ENCODE measurements around the gene TANK.
"Not testable (repeated sequence)": the region's sequence is repeated elsewhere in the genome, so short reads cannot be mapped to it uniquely, and the experiment has no call there.

TANK gene

DNA sequence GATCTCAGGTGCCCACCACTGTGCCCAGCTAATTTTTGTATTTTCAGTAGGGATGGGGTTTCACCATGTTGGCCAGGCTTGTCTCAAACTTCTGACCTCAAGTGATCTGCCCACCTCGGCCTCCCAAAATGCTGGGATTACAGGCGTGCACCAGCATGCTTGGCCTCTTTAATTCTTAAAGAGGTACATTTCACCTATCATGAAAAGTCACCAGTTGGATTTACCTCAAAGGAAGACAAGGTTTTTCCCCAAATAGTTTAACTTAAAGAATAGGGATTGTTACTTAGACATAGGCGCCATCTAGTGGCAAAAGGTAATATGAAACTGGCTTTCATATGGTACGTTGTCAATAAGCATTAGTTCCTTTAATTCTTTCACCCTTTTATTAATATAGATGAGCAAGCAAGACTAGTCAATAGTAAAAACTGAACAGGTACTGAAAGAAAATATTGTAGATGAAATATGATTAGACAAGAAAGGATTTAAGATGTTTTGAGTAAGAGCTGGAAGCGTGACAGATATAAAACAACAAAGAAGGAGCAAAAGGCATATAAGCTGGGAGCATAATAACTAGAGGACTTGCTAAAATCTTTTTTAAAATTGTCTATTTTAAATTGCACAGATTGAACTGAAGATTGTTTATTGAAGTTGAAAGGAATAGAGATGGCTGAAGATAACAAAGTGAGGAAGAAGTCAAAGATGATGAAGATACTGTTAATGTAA lies 113.0 kb downstream of the TANK start:
- Histone ChIP-seq H3K4me3 (ENCODE audit: low read depth in 1 of 2, low read length in 1 of 2) (no peak overlapping the region), H3K9me3 (no peaks in the 10 kb centered on the region), H3K4me1 (ENCODE audit: control insufficient read depth in 1 of 2, insufficient read depth in 1 of 2, low read depth in 1 of 2, low read length in 1 of 2) (no peaks in the 10 kb centered on the region), H3K27ac (no peak overlapping the region), H3K27me3 (no peaks in the 10 kb centered on the region), H3K36me3 (no peaks in the 10 kb centered on the region)
- TF ChIP-seq, protein P1, sequence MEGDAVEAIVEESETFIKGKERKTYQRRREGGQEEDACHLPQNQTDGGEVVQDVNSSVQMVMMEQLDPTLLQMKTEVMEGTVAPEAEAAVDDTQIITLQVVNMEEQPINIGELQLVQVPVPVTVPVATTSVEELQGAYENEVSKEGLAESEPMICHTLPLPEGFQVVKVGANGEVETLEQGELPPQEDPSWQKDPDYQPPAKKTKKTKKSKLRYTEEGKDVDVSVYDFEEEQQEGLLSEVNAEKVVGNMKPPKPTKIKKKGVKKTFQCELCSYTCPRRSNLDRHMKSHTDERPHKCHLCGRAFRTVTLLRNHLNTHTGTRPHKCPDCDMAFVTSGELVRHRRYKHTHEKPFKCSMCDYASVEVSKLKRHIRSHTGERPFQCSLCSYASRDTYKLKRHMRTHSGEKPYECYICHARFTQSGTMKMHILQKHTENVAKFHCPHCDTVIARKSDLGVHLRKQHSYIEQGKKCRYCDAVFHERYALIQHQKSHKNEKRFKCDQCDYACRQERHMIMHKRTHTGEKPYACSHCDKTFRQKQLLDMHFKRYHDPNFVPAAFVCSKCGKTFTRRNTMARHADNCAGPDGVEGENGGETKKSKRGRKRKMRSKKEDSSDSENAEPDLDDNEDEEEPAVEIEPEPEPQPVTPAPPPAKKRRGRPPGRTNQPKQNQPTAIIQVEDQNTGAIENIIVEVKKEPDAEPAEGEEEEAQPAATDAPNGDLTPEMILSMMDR (IDR thresholded peaks at IDR 0.05) = peak; percentile 76

DNA sequence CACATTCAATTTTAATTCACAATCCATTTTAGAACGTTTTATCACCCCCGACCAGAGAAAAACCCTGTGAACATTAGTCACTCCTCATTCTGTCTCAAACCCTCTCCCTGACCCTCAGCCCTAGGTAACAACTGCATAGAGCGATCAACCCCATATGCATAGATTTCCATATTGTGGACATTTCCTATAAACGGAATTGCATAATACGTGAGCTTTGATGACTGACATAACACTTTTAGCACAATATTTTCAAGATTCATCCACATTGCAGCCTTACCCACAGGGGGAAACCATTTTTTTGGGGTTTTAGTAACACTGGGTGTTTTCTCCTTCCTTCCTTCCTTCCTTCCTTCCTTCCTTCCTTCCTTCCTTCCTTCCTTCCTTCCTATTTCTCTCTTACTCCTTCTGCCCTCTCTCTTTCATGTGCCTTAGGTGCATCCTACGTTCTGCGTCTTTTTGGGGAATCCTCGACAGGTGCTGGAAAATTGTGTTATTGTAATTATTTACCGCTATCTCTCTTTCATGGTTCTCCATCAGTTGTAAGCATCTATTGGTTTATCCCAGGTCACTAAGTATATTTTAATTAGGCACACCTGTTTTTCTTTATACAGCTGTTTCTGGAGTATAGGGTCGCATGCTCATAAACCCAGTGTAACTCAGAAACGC lies 118.5 kb downstream of the TANK start:
- not testable (repeated sequence) for H3K36me3 ChIP-seq; H3K27me3 ChIP-seq; H3K4me3 ChIP-seq (ENCODE audit: low read depth in 1 of 2, low read length in 1 of 2); H3K4me1 ChIP-seq (ENCODE audit: control insufficient read depth in 1 of 2, insufficient read depth in 1 of 2, low read depth in 1 of 2, low read length in 1 of 2); H3K9me3 ChIP-seq; H3K27ac ChIP-seq

DNA sequence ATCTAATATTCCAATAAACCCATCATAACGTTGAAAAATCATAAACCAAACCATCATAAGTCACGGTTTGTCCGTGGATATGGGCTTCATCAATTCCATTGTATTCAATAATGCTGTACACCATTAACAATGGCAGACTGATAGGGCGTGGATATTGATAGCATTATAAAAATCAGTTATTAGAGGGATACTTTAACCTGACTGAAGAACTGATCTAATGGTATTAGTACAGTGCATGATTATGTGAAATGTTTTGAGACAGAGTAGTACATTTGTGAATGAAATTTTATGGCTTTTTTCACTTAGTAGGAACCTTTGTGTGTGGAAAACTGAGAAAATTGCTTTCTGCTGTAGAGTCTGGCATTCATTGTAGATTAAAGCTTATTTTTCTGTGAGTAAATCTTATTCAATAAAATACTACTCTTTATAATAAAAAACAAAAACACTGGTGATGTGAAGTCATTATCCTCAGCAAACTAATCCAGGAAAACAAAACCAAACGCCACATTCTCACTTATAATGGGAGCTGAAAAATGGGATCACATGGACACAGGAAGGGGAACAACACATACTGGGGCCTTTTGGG lies 119.1 kb downstream of the TANK start:
- not testable (repeated sequence) for H3K4me3 ChIP-seq (ENCODE audit: low read depth in 1 of 2, low read length in 1 of 2); H3K9me3 ChIP-seq; H3K4me1 ChIP-seq (ENCODE audit: control insufficient read depth in 1 of 2, insufficient read depth in 1 of 2, low read depth in 1 of 2, low read length in 1 of 2); H3K36me3 ChIP-seq; H3K27me3 ChIP-seq; H3K27ac ChIP-seq

DNA sequence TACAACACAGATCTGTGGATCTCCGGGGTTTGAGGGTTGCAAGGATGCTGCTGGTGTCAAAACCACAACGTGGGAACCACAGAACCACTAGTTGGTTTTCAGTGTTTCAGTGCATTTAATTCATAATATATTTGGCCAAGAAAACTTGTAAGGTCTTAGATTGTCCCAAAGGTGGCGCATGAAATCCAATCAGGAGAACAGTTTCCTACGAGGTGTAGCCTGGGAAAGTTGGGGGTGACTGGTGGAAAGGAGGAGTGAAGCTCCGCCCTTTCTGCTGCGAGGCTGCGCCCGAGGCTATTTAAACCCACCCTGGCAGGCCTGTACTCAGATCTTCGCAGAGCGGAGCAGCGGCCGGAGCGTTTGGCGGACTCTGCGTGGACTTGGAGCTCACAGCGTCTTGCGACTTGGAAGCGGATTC lies 120.7 kb downstream of the TANK start:
- H3K27me3 ChIP-seq; H3K4me3 ChIP-seq (ENCODE audit: low read depth in 1 of 2, low read length in 1 of 2); H3K9me3 ChIP-seq; H3K36me3 ChIP-seq; H3K27ac ChIP-seq; H3K4me1 ChIP-seq (ENCODE audit: control insufficient read depth in 1 of 2, insufficient read depth in 1 of 2, low read depth in 1 of 2, low read length in 1 of 2): not testable (repeated sequence)

DNA sequence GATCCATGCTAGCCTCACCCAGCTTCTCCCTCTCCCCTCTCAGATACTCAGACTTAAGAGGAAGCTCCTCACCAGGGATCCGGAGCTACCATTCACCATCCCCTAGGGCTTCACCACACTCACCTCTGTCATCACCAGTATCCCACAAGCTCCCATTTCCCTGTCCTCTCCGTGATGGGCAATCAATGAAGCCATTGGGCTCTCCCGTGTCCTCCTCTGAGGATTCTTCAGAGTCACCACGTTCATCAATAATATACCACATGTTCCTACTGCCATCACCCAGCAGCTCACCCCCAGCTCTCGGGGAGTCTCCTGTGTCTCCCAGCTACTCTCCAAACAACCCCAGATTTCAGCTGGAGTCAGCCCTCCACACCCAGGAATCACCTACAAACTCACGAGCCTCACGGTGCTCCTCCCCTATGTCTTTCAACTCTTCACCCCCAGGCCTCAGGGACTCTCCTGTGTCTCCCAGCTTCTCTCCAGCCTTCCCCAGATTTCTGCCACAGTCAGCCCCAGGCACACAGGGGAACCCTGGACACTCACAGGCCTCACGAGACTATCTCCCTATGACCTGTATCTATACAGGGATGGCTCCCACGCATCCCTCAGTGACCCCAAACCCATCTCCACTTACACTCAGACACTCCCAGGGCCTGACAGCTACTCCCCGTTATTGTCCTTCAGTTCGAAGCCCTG lies 121.5 kb downstream of the TANK start:
- H3K27ac ChIP-seq; H3K4me1 ChIP-seq (ENCODE audit: control insufficient read depth in 1 of 2, insufficient read depth in 1 of 2, low read depth in 1 of 2, low read length in 1 of 2); H3K27me3 ChIP-seq; H3K36me3 ChIP-seq; H3K9me3 ChIP-seq; H3K4me3 ChIP-seq (ENCODE audit: low read depth in 1 of 2, low read length in 1 of 2): not testable (repeated sequence)

DNA sequence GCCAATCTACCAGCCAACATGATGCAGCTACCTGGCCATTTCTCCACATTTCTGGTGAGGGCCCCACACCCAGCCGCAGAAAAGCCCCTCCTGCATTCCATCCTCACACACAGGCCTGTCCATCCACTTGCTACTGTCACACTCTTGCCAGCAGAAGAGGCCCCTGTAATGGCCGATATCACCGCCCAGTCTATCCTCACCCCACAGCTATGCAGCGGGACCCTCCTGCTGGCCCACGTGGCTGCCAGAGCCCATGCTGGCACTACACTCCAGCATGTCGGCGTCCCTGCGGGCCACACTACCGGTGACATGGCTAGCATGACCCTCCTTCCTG lies 122.0 kb downstream of the TANK start:
- not testable (repeated sequence) for H3K36me3 ChIP-seq; H3K4me3 ChIP-seq (ENCODE audit: low read depth in 1 of 2, low read length in 1 of 2); H3K9me3 ChIP-seq; H3K27me3 ChIP-seq; H3K27ac ChIP-seq; H3K4me1 ChIP-seq (ENCODE audit: control insufficient read depth in 1 of 2, insufficient read depth in 1 of 2, low read depth in 1 of 2, low read length in 1 of 2)

DNA sequence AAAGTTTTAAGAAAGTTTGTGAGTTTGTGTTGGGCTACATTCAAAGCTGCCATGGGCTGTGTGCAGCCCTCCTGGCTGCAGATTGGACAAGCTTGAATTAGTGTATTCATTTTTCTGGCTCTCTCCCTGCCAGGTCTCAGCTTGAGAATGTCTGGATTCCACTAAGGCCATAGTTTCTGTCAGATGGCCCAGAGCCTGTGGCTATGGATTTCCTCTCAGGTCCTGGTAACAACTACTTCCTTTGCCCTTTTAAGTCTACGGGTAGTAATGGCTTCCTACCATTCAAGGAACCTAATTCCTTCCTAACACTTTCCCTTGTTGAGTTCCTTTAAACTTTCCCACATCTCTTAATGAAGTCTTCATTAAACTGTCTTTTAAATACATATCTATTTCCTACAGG lies 123.7 kb downstream of the TANK start:
- H3K36me3 ChIP-seq = no peaks in the 10 kb centered on the region
- H3K27ac ChIP-seq = no peak overlapping the region
- H3K4me3 ChIP-seq (ENCODE audit: low read depth in 1 of 2, low read length in 1 of 2) = no peak overlapping the region
- H3K9me3 ChIP-seq = no peaks in the 10 kb centered on the region
- H3K4me1 ChIP-seq (ENCODE audit: control insufficient read depth in 1 of 2, insufficient read depth in 1 of 2, low read depth in 1 of 2, low read length in 1 of 2) = no peaks in the 10 kb centered on the region
- TF ChIP-seq, protein P1 (IDR thresholded peaks at IDR 0.05) = no peak
- H3K27me3 ChIP-seq = no peaks in the 10 kb centered on the region

All from neutrophil (primary cell).